A172 (cell line): ENCODE measurements around the gene TBC1D32. TPM values are rescaled to one million over a fixed set of nuclear protein-coding genes. Genes with fewer than 3 reads are reported as not detected.
"Not testable (repeated sequence)": the region's sequence is repeated elsewhere in the genome, so short reads cannot be mapped to it uniquely, and the experiment has no call there.

Source experiments
- DNase-seq: peaks from one replicate; pipeline ENCODE4 v3.0.0-alpha.2; 2015; ENCODE audit warnings: low spot score
- total RNA-seq: library from RNA; depleted of rRNA; stranded (reverse); fragments of >200 nt; shearing (Covaris generic); gene quantifications from 2 replicates; pipeline ENCODE4 v1.2.3, GENCODE V29; 2014

TBC1D32 gene
- total RNA-seq, 1 experiment from 2014 or later: 5.7 TPM

GRCh38 chr6:121222656-121223055, 111.6 kb downstream of the TBC1D32 start:
- DNase-seq: peak; percentile 11

DNA sequence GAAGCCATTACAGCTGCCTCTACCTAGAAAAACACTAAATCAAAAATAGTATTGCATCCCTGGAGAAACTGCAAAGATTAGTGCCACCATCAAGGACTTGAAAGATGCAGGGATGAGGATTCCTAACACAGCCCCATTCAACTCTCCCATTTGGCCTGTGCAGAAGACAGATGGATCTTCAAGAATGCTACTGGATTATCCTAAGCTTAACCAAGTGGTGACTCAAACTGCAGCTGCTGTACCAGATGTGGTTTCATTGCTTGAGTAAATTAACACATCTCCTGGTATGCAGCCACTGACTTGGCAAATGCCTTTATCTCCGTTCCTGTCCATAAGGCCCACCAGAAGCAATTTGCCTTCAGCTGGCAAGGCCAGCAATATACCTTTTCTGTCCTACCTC, 117.4 kb downstream of the TBC1D32 start:
- DNase-seq: no peak

DNA sequence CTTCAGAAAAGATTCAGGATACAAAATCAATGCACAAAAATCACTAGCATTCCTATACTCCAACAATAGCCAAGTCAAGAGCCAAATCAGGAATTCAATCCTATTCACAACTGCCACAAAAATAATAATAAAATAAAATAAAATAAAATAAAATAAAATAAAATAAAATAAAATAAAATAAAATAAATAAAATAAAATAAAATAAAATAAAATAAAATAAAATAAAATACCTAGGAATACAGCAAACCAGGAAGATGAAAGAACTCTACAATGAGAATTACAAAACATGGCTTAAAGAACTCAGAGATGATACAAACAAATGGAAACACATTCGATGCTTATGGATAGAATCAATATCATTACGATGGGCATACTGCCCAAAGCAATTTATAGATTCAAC, 120.9 kb downstream of the TBC1D32 start:
- not testable (repeated sequence) for DNase-seq

- no peak for DNase-seq
These were observed 123.3 kb downstream of the TBC1D32 start for GRCh38 chr6:121210943-121211342.

- no peak for DNase-seq
These were observed 128.7 kb downstream of the TBC1D32 start for GRCh38 chr6:121205569-121205968.

DNA sequence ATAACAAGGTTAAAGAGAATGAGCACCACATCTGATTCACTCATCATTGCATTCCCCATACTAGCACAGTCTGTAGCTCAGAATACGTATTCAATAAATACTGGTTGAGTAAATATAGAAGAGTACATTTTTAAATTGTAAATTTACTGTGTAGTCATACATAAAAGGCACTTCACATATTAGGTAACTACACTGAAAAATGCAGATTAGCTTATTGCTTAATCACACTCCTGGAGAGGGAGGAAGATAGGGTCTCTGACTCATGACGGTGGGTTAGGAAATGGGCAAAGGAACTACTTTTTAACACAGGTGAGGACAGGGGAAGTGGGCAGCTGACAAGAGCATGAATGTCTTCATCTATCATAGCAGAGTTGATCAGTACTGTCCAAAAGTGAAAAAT, 133.2 kb downstream of the TBC1D32 start:
- no peak for DNase-seq

DNA sequence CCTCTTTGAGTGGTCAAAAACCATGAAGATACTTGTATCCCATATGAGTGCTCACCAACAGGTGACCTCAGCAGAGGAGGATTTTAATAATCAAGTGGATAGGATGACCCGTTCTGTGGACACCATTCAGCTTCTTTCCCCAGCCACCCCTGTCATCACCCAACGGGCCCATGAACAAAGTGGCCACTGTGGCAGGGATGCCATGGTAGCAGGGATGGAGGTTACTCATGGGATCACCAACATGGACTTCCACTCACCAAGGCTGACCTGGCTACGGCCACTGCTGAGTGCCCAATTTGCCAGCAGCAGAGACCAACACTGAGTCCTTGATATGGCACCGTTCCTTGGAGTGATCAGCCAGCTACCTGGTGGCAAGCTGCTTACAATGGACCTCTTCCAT, 138.2 kb downstream of the TBC1D32 start:
- DNase-seq: not testable (repeated sequence)

DNA sequence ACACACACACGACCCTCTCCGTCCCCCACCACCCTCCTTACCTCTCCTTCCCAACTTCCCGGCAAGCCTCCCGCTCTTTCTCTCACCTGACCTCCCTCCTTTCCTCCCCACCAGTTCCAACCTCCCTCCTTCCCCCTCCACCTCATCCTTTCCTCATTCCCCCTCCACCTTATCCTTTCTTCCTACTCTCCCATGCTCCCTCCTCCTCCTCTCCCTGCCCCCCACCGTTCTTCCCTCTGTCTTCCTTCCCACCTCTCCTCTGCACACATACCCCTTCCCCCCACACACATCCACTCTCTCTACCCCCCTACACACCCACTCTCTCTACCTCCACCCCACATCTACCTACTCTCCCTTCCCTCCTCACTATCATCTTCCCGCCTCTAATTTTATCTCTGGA, 144.2 kb downstream of the TBC1D32 start:
- DNase-seq: no peak

DNA sequence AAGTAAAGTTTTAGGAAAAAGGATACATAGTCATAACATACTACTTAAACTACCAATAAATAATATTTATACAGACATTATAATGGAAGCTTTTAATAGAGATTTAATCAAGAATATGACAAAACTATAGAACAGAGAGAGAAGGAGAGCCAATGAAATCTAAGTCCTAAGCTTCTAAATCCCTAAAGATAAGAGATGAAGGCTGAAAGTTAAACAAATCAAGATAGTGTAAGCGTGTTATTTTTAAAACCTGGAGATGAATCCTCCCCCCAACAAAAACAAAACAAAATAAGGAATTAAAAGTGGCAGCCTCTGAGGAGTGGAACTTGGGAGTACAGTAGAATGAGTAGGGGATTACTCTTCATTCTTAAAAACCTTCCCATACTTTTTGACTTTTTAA, 145.9 kb downstream of the TBC1D32 start:
- no peak for DNase-seq

DNA sequence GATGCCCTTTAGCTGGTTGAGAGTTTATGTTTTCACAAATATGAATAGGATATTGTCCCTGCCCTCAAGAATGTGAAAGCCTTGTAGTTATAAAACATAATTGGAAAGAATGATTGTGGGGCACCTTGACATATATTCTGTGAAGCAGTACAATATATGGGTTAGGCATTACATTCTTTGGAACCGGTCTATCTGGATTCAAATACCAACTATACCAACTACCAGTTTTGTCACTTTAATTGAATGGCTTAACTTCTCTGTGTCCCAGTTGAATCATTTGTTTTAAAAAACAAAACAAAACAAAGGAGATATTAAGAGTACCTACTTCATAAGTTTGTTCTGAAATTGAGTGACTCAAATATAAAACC, 146.5 kb downstream of the TBC1D32 start:
- no peak for DNase-seq

- no peak for DNase-seq
These were observed 147.0 kb downstream of the TBC1D32 start for GRCh38 chr6:121187200-121187832.

- DNase-seq: no peak
These were observed 150.5 kb downstream of the TBC1D32 start for GRCh38 chr6:121183742-121184141.

GRCh38 chr6:121175827-121176226, 158.5 kb downstream of the TBC1D32 start:
- DNase-seq: no peak

GRCh38 chr6:121172451-121172850, 161.8 kb downstream of the TBC1D32 start:
- DNase-seq: not testable (repeated sequence)

GRCh38 chr6:121171879-121172278, 162.4 kb downstream of the TBC1D32 start:
- no peak for DNase-seq

GRCh38 chr6:121161886-121162285, 172.4 kb downstream of the TBC1D32 start:
- DNase-seq: no peak

DNA sequence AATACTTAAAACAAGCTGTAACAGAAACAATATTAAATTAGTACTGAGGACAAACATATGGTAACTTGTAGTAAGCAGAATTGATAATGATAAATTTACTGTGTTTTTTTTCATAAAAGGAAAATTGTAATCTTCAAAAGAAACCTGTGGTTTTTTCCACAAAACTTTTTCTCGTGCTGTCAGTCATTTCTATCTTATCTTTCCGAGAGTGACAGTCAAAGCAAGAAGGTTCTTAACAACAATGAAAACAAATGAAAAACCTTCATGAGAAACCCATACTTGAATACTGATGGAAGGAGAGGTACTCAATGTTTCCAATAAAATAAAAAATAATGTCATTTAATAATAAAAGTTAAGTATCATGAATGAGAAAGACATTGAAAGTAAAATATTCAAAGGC, 174.0 kb downstream of the TBC1D32 start:
- DNase-seq: no peak

DNA sequence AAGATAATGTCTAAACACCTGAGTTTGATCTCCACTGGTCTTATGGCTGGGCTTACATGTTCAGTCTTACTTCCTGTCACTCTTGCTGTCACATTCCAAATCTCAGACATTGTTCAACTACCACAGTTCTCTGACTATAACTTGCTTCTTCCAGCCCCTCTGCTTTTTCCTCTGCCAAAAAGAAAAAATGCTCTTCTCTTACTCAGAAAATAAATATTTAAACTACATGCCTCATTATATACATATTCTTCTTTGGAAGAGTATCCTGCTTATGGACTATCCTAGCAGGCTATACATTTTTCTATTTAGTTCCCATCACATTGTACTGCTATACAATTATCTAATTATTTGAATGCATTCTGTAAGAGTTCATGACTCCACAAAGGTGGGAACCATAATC, 175.4 kb downstream of the TBC1D32 start:
- no peak for DNase-seq

GRCh38 chr6:121158438-121158837, 175.8 kb downstream of the TBC1D32 start:
- no peak for DNase-seq

DNA sequence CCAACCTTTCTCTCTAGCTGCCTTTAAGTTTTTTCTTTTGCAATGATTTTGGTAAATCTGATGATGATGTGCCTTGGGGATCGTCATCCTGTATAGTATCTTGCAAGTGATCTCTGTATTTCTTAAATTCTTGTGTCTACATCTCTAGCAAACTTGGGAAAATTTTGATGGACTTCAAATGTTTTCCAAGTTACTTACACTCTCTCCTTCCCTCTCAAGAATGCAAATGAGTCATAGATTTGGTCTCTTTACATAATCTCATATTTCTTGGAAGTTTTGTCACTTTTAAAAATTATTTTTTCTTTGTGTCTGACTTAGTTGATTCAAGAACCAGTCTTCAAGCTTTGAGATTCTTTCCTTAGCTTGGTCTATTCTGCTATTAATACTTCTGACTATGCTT, 176.4 kb downstream of the TBC1D32 start:
- no peak for DNase-seq

GRCh38 chr6:121143476-121143875, 190.8 kb downstream of the TBC1D32 start:
- peak; percentile 19 for DNase-seq

- peak; percentile 49 for DNase-seq
These were observed 192.2 kb downstream of the TBC1D32 start for GRCh38 chr6:121142093-121142492.

- no peak for DNase-seq
These were observed 198.9 kb downstream of the TBC1D32 start for GRCh38 chr6:121135425-121135824.

GRCh38 chr6:121134922-121135321, 199.4 kb downstream of the TBC1D32 start:
- DNase-seq: no peak
